ENCODE results near the gene PATJ.

DNA sequence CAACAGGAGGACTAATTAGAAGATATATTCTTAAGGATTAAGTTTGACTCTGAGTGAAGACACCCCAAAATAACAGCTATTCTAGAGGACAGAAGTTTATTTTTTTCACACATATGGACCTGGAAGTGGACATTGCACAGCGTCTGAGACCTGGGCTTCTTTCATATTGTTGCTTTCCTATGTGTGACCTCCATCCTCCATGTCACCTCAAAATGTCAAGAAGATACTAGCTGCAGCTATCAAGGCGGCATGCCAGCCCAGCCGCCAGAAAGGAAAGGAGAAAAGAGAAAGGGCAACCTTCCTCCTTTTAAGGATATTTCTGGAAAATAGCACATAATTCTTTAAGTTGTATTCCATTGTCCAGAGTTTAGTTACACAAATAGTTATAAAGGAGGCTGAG lies 220.4 kb downstream of the PATJ start:
- TF ChIP-seq, protein P1, sequence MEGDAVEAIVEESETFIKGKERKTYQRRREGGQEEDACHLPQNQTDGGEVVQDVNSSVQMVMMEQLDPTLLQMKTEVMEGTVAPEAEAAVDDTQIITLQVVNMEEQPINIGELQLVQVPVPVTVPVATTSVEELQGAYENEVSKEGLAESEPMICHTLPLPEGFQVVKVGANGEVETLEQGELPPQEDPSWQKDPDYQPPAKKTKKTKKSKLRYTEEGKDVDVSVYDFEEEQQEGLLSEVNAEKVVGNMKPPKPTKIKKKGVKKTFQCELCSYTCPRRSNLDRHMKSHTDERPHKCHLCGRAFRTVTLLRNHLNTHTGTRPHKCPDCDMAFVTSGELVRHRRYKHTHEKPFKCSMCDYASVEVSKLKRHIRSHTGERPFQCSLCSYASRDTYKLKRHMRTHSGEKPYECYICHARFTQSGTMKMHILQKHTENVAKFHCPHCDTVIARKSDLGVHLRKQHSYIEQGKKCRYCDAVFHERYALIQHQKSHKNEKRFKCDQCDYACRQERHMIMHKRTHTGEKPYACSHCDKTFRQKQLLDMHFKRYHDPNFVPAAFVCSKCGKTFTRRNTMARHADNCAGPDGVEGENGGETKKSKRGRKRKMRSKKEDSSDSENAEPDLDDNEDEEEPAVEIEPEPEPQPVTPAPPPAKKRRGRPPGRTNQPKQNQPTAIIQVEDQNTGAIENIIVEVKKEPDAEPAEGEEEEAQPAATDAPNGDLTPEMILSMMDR (IDR thresholded peaks at IDR 0.05 in 8 of 11, conservative IDR thresholded peaks at IDR 0.05 in 3 of 11), result no peak
- TF ChIP-seq POLR2AphosphoS5 (IDR thresholded peaks at IDR 0.05) (no peak), POLR2A (IDR thresholded peaks at IDR 0.05) (no peak)
